ENCODE results near the gene LRCOL1. TPM values are rescaled to one million over a fixed set of nuclear protein-coding genes. Genes with fewer than 3 reads are reported as not detected.
"Not testable (repeated sequence)": the region's sequence is repeated elsewhere in the genome, so short reads cannot be mapped to it uniquely, and the experiment has no call there.

LRCOL1 gene
- total RNA-seq, 1 donor from 2014 or later = not detected

- FAIRE-seq = no peak
- no peak overlapping the region for H3K4me3 ChIP-seq (ENCODE audit: low read depth, low read length)
- TF ChIP-seq, protein P1, sequence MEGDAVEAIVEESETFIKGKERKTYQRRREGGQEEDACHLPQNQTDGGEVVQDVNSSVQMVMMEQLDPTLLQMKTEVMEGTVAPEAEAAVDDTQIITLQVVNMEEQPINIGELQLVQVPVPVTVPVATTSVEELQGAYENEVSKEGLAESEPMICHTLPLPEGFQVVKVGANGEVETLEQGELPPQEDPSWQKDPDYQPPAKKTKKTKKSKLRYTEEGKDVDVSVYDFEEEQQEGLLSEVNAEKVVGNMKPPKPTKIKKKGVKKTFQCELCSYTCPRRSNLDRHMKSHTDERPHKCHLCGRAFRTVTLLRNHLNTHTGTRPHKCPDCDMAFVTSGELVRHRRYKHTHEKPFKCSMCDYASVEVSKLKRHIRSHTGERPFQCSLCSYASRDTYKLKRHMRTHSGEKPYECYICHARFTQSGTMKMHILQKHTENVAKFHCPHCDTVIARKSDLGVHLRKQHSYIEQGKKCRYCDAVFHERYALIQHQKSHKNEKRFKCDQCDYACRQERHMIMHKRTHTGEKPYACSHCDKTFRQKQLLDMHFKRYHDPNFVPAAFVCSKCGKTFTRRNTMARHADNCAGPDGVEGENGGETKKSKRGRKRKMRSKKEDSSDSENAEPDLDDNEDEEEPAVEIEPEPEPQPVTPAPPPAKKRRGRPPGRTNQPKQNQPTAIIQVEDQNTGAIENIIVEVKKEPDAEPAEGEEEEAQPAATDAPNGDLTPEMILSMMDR (IDR thresholded peaks at IDR 0.05; ENCODE audit: insufficient read depth, low read length, severe bottlenecking) = no peak
- DNase-seq (ENCODE audit: low read depth) = no peak
- no peaks in the 10 kb centered on the region for H3K36me3 ChIP-seq (ENCODE audit: control insufficient read depth, insufficient read depth, low read length)
- peaks cover 21% of the 10 kb centered on the region for H3K27me3 ChIP-seq (ENCODE audit: control insufficient read depth, insufficient read depth, low read length)
Measured at GRCh38 chr12:132602572-132603239, 7.7 kb downstream of the LRCOL1 start.

DNA sequence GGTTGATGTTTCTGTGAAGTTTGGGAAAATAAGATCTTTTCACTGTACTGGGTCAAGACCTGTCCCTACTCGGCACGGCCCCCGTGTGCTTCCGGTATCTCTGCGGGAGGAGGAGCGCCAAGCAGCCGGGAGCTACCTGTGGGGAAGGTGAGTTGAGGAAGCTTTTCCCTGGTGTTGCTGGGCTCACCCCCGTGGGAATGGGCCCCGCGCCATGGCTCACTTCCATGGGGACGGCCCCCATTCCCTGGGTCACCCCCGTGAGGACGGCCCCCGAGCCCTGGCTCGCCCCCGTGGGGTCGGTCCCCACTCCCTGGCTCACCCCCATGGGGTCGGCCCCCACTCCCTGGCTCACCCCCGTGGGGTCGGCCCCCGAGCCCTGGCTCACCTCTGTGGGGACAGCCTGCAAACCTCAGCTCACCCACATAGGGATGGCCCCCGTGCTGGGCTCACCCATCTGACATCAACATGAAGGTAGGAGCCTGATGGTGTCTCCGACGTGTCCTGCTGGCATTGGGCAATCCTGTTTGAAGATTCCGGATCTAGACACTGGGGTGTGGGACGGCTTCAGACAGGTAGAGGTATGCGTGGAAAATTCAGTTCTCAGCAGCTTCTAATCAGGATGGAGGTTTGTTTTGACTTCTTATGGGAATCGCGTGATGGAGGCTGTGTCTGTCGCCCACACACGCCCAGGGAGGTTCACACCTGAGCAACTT is 9.1 kb downstream of the LRCOL1 start:
- no peaks in the 10 kb centered on the region for H3K36me3 ChIP-seq (ENCODE audit: control insufficient read depth, insufficient read depth, low read length)
- H3K27me3 ChIP-seq (ENCODE audit: control insufficient read depth, insufficient read depth, low read length) = peaks cover 20% of the 10 kb centered on the region
- FAIRE-seq (no peak), DNase-seq (ENCODE audit: low read depth) (no peak)
- no peak overlapping the region for H3K4me3 ChIP-seq (ENCODE audit: low read depth, low read length)
- TF ChIP-seq, protein P1 (IDR thresholded peaks at IDR 0.05; ENCODE audit: insufficient read depth, low read length, severe bottlenecking) = no peak

DNA sequence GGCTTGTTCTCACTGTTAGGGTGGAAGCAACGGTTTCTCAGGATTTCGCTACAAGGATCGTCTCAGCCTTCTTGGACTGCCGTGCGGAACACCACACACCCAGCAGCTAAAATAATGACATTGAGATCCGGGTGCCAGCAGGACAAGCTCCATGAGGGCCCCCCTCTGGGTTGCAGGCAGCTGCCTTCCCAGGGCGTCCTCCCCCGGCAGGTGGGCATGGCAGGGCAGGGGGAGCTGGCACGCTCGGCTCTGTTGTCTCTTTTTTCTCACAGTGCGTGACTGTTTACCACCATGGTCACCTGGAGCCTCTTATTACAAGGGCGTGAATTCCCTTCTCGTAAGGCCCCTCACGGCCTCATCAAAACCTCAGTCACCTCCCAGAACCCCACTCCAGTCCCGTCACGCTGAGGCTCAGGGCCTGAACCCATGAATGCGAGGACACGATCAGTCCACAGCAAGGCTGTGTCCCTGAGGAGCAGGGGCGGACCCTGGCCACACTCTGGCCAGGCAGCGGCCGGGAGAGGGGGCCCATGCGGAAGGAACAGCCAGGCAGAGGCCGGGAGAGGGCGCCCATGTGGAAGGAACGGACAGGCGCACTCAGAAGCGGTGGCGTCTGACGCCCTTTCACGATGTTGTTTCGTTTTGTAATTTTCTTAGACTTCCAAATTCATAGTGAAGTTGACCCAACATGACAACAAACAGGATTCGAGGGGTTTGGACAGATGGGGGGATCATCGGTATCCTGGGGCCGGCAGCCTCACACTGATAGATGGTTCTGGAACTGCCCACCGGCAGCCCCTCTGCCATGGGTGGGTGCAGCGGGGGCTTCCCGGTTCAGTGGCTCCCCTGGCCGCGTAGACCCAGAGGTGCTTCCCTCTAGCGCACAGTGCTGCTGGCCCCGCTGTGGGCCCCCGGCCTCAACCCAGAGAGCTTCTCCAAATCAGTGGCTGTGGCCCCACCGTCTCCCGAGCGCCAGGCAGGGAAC is 10.0 kb downstream of the LRCOL1 start:
- peak; percentile 30 for DNase-seq (ENCODE audit: low read depth)
- Histone ChIP-seq H3K4me3 (ENCODE audit: low read depth, low read length) (peak overlapping the region; percentile 29), H3K27me3 (ENCODE audit: control insufficient read depth, insufficient read depth, low read length) (peaks cover 20% of the 10 kb centered on the region), H3K36me3 (ENCODE audit: control insufficient read depth, insufficient read depth, low read length) (no peaks in the 10 kb centered on the region)
- TF ChIP-seq, protein P1 (IDR thresholded peaks at IDR 0.05; ENCODE audit: insufficient read depth, low read length, severe bottlenecking) = peak; percentile 76
- no peak for FAIRE-seq

DNA sequence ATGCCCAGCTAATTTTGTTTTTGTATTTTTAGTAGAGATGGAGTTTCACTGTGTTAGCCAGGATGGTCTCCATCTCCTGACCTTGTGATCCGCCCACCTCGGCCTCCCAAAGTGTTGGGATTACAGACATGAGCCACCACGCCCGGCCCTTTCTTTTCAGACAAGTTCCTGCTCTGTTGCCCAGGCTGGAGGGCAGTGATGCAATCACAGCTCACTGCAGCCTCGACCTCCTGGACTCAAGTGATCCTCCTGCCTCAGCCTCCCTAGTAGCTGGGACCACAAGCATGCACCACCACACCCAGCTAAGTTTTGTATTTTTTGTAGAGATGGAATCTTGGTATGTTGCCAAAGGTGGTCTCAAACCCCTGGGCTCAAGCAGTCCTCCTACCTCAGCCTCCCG is 10.9 kb downstream of the LRCOL1 start:
- not testable (repeated sequence) for FAIRE-seq; DNase-seq (ENCODE audit: low read depth); H3K4me3 ChIP-seq (ENCODE audit: low read depth, low read length); H3K36me3 ChIP-seq (ENCODE audit: control insufficient read depth, insufficient read depth, low read length)
- H3K27me3 ChIP-seq (ENCODE audit: control insufficient read depth, insufficient read depth, low read length) = peaks cover 20% of the 10 kb centered on the region

DNA sequence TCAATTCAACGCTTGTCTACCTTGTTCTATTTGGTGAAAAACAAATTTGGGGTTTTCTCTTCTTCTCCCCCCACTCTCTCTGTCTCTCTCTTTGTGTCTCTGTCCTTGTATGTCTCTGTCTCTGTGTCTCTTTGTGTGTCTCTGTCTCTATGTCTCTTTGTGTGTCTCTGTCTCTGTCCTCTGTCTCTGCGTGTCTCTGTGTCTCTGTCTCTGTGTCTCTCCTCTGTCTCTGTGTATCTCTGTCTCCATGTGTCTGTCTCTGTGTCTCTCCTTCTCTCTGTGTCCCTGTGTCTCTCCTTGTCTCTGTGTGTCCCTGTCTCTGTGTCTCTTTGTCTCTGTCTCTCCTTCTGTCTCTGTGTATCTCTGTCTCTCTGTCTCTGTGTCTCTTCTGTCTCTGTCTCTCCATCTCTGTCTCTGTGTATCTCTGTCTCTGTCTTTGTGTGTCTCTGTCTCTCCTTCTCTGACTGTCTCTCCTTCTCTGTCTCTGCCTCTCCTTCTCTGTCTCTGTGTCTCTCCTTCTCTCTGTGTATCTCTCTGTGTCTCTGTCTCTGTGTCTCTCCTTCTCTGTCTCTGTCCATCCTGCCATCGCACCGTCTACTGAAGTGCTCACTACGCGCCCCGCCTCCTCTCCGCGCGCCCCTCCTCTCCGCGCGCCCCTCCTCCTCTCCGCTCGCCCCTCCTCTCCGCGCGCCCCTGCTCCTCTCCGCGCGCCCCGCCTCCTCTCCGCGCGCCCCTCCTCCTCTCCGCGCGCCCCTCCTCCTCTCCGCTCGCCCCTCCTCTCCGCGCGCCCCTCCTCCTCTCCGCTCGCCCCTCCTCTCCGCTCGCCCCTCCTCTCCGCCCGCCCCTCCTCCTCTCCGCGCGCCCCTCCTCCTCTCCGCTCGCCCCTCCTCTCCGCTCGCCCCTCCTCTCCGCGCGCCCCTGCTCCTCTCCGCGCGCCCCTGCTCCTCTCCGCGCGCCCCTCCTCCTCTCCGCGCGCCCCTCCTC is 12.8 kb downstream of the LRCOL1 start:
- TF ChIP-seq, protein P1 (IDR thresholded peaks at IDR 0.05; ENCODE audit: insufficient read depth, low read length, severe bottlenecking) = no peak
- Histone ChIP-seq H3K36me3 (ENCODE audit: control insufficient read depth, insufficient read depth, low read length) (no peaks in the 10 kb centered on the region), H3K27me3 (ENCODE audit: control insufficient read depth, insufficient read depth, low read length) (peaks cover 11% of the 10 kb centered on the region), H3K4me3 (ENCODE audit: low read depth, low read length) (peak overlapping the region; percentile 5)
- DNase-seq (ENCODE audit: low read depth) (no peak), FAIRE-seq (no peak)

Measured in bronchial epithelial cell (primary cell).